HUES64 (cell line): ENCODE data around the gene IL3.

Experiments
- H3K27ac ChIP-seq: 2 replicates; pipeline ENCODE4 v1.7.0; 2013; ENCODE audit warnings: low read depth, low read length, inconsistent platforms
- H3K27me3 ChIP-seq: 2 replicates; pipeline ENCODE4 v1.6.1; 2013; ENCODE audit warnings: mild to moderate bottlenecking, low read length; ENCODE audit not compliant: insufficient read depth
- H3K36me3 ChIP-seq: 2 replicates; pipeline ENCODE4 v1.6.1; 2013; ENCODE audit warnings: mild to moderate bottlenecking, low read length; ENCODE audit not compliant: insufficient read depth
- H3K4me1 ChIP-seq: 2 replicates; pipeline ENCODE4 v1.6.1; 2013; ENCODE audit warnings: mild to moderate bottlenecking, low read length, moderate library complexity; ENCODE audit not compliant: insufficient read depth
- H3K4me3 ChIP-seq: 2 replicates; pipeline ENCODE4 v1.5.1; 2013; ENCODE audit warnings: mild to moderate bottlenecking, low read length, moderate library complexity
- H3K9ac ChIP-seq: 2 replicates; pipeline ENCODE4 v1.6.1; 2013; ENCODE audit warnings: mild to moderate bottlenecking, low read depth, low read length
- H3K9me3 ChIP-seq: 2 replicates; pipeline ENCODE4 v1.6.1; 2013; ENCODE audit warnings: low read depth, low read length; ENCODE audit not compliant: insufficient read depth
- WGBS: fragments of 150-250, 120-280 bp; methylation state at CpG from one replicate; pipeline ENCODE4 v1.1.7; 2013; ENCODE audit warnings: missing lambda C conversion rate; 5-methylcytosine and 5-hydroxymethylcytosine counted together

Gene IL3

DNA sequence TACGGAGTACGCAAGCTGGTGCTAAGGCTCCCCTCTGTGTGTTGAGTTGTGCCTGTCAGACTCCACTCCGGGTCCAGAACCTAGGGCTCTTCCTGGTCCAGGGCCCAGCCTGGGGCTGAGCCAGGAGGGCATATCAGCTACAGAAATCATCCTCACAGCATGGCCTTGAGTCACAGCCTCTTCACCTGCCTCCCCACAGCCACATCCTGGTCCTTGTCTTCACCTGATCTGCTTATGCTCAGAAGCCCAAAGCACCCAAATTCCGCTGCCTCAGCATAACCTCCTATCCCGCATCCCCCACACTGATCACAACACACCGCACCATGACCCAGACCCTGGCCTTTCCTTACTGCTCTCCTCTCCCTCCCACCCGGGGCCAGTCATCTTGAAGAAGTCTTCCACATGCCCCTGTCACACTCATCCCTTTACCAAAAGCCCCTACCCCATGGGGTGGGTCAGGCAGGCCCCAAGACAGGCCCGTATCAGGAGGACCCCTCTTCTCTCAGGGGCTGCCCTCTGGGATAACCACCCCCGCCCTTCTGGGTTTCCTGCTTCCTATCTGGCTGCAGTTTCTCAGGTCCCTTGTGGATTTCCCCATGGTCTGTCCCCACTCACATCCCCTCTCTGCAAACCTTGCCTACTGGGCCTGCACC, 1.3 kb upstream of the IL3 start:
- H3K4me1 ChIP-seq, result no peaks in the 10 kb centered on the region
- WGBS, result 93% methylated on average over 9 of the region's 9 CpGs
- no peaks in the 10 kb centered on the region for H3K9me3 ChIP-seq
- H3K27me3 ChIP-seq, result no peaks in the 10 kb centered on the region
- no peak overlapping the region for H3K4me3 ChIP-seq
- H3K36me3 ChIP-seq, result no peaks in the 10 kb centered on the region
- no peak overlapping the region for H3K9ac ChIP-seq
- no peak overlapping the region for H3K27ac ChIP-seq

DNA sequence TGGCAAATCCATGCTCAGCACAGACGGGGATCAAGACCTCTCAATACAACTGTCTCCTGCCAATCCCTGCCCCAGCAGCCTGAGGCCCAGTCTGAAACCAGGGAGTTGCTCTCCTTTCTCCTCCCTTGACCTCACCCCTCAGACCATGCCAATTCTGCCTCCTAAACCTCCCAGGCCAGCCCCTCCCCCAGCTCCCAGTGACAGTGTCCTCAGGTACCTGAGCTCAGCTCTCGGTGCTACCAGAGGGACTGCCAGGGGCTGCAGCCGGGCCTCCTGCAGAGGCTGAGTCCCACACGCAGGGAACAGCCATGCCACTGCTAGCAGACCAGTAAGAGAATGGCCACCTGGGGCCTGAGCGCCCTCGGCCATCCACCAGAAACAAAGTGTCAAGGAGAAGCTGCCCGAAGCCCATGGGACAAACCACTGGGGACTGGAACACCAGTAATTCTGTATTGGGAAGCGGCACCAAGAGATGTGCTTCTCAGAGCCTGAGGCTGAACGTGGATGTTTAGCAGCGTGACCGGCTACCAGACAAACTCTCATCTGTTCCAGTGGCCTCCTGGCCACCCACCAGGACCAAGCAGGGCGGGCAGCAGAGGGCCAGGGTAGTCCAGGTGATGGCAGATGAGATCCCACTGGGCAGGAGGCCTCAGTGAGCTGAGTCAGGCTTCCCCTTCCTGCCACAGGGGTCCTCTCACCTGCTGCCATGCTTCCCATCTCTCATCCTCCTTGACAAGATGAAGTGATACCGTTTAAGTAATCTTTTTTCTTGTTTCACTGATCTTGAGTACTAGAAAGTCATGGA, 557 bp upstream of the IL3 start:
- no peak overlapping the region for H3K9ac ChIP-seq
- no peaks in the 10 kb centered on the region for H3K27me3 ChIP-seq
- H3K27ac ChIP-seq, result no peak overlapping the region
- no peaks in the 10 kb centered on the region for H3K9me3 ChIP-seq
- WGBS, result 92% methylated on average over 13 of the region's 13 CpGs
- no peaks in the 10 kb centered on the region for H3K4me1 ChIP-seq
- no peaks in the 10 kb centered on the region for H3K36me3 ChIP-seq
- H3K4me3 ChIP-seq, result no peak overlapping the region

DNA sequence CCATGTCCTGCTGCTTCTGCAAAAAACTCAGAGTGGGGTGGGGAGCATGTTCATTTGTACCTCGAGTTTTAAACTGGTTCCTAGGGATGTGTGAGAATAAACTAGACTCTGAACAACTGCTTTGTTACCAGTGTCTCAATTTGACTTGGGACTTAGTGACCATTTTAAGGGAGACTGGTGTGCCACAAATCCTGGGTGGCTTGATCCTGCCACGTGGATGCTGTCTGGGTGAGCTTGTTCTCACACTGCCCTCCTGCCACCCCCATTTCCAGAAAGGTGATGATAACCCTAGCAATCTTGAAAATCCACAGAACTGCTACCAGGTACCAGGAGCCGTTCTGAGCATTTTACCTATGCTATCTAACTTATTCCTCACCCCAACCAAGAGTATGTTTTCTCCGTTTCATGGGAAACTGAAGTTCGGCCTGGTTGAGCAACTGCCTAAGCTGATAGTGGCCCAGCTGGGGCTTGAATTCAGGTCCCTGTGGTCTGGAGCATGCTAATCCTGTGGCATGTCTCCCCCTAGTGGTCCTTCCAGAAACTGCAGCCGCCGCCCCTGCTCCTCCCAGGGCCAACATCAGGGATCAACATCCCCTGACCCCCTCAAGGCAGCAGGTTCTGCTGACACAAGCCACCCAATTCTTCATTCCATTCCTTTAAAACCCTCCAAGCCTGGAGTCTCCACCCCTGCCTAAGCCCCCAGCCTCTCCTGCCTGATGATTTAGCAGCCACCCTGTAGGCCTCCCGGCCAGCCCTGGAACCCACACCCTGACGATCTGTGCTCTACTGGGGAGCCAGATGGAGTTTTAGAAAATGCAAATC, 2.8 kb downstream of the IL3 start:
- H3K9me3 ChIP-seq, result no peaks in the 10 kb centered on the region
- H3K4me1 ChIP-seq, result no peaks in the 10 kb centered on the region
- WGBS, result 64% methylated on average over 9 of the region's 9 CpGs
- no peaks in the 10 kb centered on the region for H3K27me3 ChIP-seq
- H3K9ac ChIP-seq, result no peak overlapping the region
- no peaks in the 10 kb centered on the region for H3K36me3 ChIP-seq
- no peak overlapping the region for H3K27ac ChIP-seq
- H3K4me3 ChIP-seq, result no peak overlapping the region

DNA sequence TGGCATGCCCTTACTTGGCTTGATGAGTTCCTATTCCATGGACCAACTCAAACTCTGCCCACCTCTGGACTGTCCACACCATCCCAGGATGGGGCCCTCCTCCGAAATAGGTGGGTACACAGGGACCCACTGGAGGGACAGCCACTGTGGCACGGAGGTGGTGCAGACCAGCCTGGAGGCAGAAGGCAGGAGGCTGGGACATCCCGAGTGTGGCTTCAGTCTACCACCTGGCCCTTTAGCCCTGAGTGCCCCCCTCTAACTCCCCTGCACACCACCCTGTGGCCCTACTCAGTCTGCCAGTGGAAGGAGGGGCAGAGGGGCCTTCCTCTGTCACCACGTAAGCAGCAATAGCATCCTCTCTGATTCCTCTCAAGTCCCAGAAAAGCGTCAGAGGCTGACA, 3.7 kb downstream of the IL3 start:
- Histone ChIP-seq H3K4me3 (no peak overlapping the region), H3K9ac (no peak overlapping the region), H3K36me3 (no peaks in the 10 kb centered on the region), H3K4me1 (no peaks in the 10 kb centered on the region), H3K27ac (no peak overlapping the region), H3K27me3 (no peaks in the 10 kb centered on the region), H3K9me3 (no peaks in the 10 kb centered on the region)
- 86% methylated on average over 5 of the region's 5 CpGs for WGBS

DNA sequence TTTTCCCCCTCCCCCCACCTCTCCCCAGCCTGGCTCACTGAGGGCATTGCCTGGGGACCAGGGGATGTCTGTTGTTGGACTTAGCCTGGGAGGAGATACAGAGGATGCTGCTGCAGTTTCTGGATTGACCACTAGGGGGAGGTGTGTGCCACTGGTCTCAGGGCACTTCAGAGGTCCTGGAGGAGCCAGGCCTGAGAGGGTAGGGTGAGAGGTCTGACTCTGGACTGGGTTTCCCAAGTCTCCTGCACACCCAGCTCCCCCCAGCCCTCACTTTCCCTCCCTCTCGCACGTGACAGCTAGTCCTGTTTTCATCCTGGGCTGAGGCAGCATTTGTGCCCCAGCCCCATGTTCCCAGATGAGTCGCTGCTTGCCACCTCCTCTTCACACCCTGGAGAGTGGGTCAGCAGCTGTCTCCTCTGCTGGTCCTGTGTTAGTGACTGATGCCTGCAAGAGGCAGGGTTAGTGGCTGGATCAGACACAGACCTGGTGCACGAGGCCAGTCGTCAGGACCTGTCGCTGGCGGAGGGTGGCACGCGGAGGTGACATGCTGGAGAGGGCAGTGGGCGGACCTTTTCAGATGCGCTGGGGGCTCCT, 4.4 kb downstream of the IL3 start:
- Histone ChIP-seq H3K4me3 (no peak overlapping the region), H3K27ac (no peak overlapping the region), H3K9ac (no peak overlapping the region), H3K9me3 (no peaks in the 10 kb centered on the region), H3K27me3 (no peaks in the 10 kb centered on the region), H3K36me3 (no peaks in the 10 kb centered on the region), H3K4me1 (no peaks in the 10 kb centered on the region)
- WGBS, result 59% methylated on average over 11 of the region's 11 CpGs

DNA sequence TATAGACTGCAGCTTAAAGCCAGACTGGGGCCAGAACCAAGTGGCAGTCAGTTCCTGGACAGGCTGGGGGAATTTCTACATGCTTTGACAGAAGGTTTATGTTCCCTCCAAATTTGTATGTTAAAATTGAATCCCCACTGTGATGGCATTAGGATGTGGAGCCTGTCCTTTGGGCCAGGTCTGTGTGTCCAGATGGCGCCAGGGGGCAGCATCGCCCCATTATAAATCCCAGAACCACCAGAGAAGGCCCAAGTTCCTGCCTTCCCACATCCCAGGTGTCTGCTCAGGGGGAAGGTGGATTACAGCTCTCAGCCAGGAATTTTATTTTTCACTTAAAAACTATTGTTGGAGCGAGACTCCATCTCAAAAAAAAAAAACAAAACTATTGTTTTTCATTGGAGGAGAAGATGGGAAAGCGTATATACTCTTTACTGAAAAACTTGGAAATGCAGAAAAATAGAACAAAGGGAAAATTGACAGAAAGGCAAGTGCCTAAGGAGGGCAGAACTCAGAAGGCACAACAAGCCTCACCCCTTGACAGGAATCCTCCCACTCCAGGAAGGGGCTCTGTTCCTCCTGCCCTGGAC, 5.0 kb downstream of the IL3 start:
- WGBS, result 37% methylated on average over 3 of the region's 4 CpGs

DNA sequence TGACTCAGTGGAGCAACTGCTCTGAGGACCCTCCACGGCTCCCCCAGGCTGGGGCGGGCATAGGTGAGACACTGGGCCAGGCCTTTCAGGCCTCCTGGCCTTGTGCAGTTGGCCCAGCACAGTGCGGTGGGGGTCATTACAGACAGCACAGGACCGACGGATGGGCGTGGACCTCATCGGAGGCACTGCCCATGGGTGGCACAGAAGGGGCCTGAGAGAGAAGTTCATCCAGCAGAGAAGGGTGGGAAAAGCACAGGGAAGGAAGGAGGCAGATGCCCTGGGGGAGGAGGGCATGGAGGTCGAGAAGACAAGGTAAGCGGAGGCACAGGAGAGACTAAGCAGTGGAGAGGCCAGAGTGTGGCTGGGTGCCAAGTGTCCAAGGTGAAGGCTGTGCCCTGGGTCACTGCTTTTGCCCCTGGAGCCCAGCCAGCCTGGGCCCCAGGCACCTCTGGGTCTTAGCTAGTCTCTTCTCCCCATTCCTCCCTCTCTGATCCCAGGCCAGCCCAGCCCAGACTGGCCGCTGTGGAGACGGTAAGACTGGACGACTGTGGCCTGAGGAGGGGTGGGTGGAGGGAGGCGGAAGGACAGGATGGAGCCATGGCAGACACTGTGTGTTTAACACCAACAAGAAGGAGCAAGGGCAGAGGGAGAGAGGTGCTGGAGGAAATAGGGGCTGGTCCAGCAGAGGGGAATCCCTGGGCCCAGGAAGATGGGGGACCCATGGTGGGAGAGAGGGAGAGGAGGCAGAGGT, 5.7 kb downstream of the IL3 start:
- WGBS, result 94% methylated on average over 13 of the region's 13 CpGs

More for the DNA sequence above, 5.0 kb downstream of the IL3 start:
- Histone ChIP-seq H3K27me3 (no peaks in the 10 kb centered on the region), H3K9me3 (no peaks in the 10 kb centered on the region), H3K27ac (no peak overlapping the region), H3K9ac (no peak overlapping the region), H3K4me3 (no peak overlapping the region), H3K36me3 (no peaks in the 10 kb centered on the region), H3K4me1 (no peaks in the 10 kb centered on the region)

DNA sequence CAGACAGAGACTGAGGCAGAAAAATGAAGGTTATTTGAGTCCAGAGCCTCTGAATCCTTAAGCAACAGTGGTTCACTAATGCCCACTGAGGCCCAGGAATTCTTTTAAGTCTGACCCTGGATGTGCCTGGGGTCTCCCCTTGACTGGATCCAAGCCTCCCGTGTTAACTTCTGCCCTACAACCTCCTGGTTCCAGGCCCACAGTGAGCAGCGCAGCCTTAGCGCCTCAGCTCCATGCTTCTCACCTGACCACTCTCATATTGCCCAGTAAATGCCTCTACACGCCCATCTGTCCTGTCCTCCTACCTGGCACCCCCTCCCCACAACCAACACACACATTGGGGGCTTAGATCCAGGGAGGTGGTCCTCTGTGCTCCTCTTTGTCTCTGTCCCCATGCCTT, 6.4 kb downstream of the IL3 start:
- H3K27me3 ChIP-seq, result no peaks in the 10 kb centered on the region
- H3K4me1 ChIP-seq, result no peaks in the 10 kb centered on the region
- no peak overlapping the region for H3K4me3 ChIP-seq
- no peaks in the 10 kb centered on the region for H3K9me3 ChIP-seq
- H3K36me3 ChIP-seq, result no peaks in the 10 kb centered on the region
- WGBS, result 91% methylated on average over 4 of the region's 4 CpGs
- no peak overlapping the region for H3K27ac ChIP-seq
- no peak overlapping the region for H3K9ac ChIP-seq

More for the DNA sequence above, 5.7 kb downstream of the IL3 start:
- no peak overlapping the region for H3K27ac ChIP-seq
- H3K9me3 ChIP-seq, result no peaks in the 10 kb centered on the region
- H3K4me3 ChIP-seq, result no peak overlapping the region
- H3K9ac ChIP-seq, result no peak overlapping the region
- H3K36me3 ChIP-seq, result no peaks in the 10 kb centered on the region
- no peaks in the 10 kb centered on the region for H3K4me1 ChIP-seq
- H3K27me3 ChIP-seq, result no peaks in the 10 kb centered on the region

DNA sequence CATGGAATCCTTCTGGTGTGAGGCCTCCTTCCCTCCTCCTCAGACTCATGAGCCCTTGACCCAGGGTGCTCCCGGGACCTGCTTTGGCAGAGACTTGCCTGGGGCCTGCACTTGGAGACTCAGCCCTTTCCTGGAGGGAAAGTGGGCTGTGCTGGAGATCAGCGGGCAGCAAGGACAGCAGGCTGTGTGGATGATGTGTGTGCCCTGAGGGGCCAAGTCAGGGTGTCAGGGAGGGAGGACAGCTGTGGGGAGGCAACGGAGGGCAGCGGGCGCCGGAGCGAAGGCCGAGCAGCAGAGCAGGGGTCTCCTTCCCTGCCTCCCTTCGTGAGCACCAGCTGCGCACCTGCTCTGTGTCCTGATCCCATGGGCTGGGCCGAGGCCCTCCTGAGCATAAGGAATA, 7.0 kb downstream of the IL3 start:
- 93% methylated on average over 11 of the region's 11 CpGs for WGBS
- no peak overlapping the region for H3K9ac ChIP-seq
- no peak overlapping the region for H3K27ac ChIP-seq

More for the DNA sequence above, 7.0 kb downstream of the IL3 start:
- H3K4me3 ChIP-seq, result no peak overlapping the region
- no peaks in the 10 kb centered on the region for H3K9me3 ChIP-seq
- H3K27me3 ChIP-seq, result no peaks in the 10 kb centered on the region
- no peaks in the 10 kb centered on the region for H3K36me3 ChIP-seq
- H3K4me1 ChIP-seq, result no peaks in the 10 kb centered on the region
